SK-N-SH treated with all-trans-retinoic acid at 6 μM for 48 hours (cell line): Measurements from ENCODE around the gene SMIM20.

Experiments
- ATAC-seq: fragments of 200-7000 bp; cut with Tn5 transposase; 3 replicates; pipeline ENCODE4 v1.9.1; 2020; ENCODE audit warnings: mild to moderate bottlenecking, moderate library complexity
- ARNTL ChIP-seq: fragments of 450-650 bp; formaldehyde crosslinking; IDR thresholded peaks from 2 replicates; pipeline ENCODE4 v1.5.0; 2020; ENCODE audit warnings: low read depth, mild to moderate bottlenecking, moderate library complexity, borderline replicate concordance
- CREB5 ChIP-seq: fragments of 250-450 bp; sonication (Bioruptor Pico); IDR thresholded peaks from 2 replicates; pipeline ENCODE4 v1.5.1; 2020; ENCODE audit warnings: low read depth, mild to moderate bottlenecking, moderate library complexity
- CSDC2 ChIP-seq: fragments of 250-450 bp; sonication (Bioruptor Pico); IDR thresholded peaks from 2 replicates; pipeline ENCODE4 v1.5.0; 2020; ENCODE audit warnings: mild to moderate bottlenecking, moderate library complexity
- CSRNP3 ChIP-seq: fragments of 250-450 bp; sonication (Bioruptor Pico); IDR thresholded peaks from 2 replicates; pipeline ENCODE4 v1.5.1; 2021; ENCODE audit warnings: mild to moderate bottlenecking, moderate library complexity
- ESRRG ChIP-seq: fragments of 250-450 bp; sonication (Bioruptor Pico); IDR thresholded peaks from 2 replicates; pipeline ENCODE4 v1.6.1; 2021; ENCODE audit warnings: mild to moderate bottlenecking
- GLIS3 ChIP-seq: fragments of 250-450 bp; sonication (Bioruptor Pico); IDR thresholded peaks from 2 replicates; pipeline ENCODE4 v1.5.0; 2020; ENCODE audit warnings: mild to moderate bottlenecking, moderate library complexity
- ISL1 ChIP-seq: fragments of 250-450 bp; sonication (Bioruptor Pico); IDR thresholded peaks from 2 replicates; pipeline ENCODE4 v2.1.2; 2022; ENCODE audit warnings: mild to moderate bottlenecking, moderate library complexity
- OSR1 ChIP-seq: fragments of 250-450 bp; sonication (Bioruptor Pico); IDR thresholded peaks from 2 replicates; pipeline ENCODE4 v1.8.0; 2022; ENCODE audit warnings: moderate library complexity, mild to moderate bottlenecking, inconsistent platforms
- PATZ1 ChIP-seq: fragments of 250-450 bp; sonication (Bioruptor Pico); IDR thresholded peaks from 2 replicates; pipeline ENCODE4 v1.8.0; 2020; ENCODE audit warnings: mild to moderate bottlenecking, moderate library complexity, borderline replicate concordance
- POU6F1 ChIP-seq: fragments of 250-450 bp; sonication (Bioruptor Pico); IDR thresholded peaks from 2 replicates; pipeline ENCODE4 v1.8.0; 2021; ENCODE audit warnings: low read depth, mild to moderate bottlenecking, moderate library complexity, borderline replicate concordance
- PPARA ChIP-seq: fragments of 250-450 bp; sonication (Bioruptor Pico); IDR thresholded peaks from 2 replicates; pipeline ENCODE4 v1.5.0; 2020; ENCODE audit warnings: mild to moderate bottlenecking, borderline replicate concordance
- RARB ChIP-seq: fragments of 250-450 bp; sonication (Bioruptor Pico); IDR thresholded peaks from 2 replicates; pipeline ENCODE4 v1.8.0; 2021; ENCODE audit warnings: mild to moderate bottlenecking, moderate library complexity
- SNAI2 ChIP-seq: fragments of 250-450 bp; sonication (Bioruptor Pico); IDR thresholded peaks from 2 replicates; pipeline ENCODE4 v1.5.0; 2020; ENCODE audit warnings: mild to moderate bottlenecking, moderate library complexity
- TCF4 ChIP-seq: fragments of 250-450 bp; sonication (Bioruptor Pico); IDR thresholded peaks from 2 replicates; pipeline ENCODE4 v1.8.0; 2021; ENCODE audit warnings: mild to moderate bottlenecking, moderate library complexity, borderline replicate concordance
- TOX ChIP-seq: fragments of 250-450 bp; sonication (Bioruptor Pico); IDR thresholded peaks from 2 replicates; pipeline ENCODE4 v1.8.0; 2021; ENCODE audit warnings: mild to moderate bottlenecking, moderate library complexity, borderline replicate concordance
- TSHZ2 ChIP-seq: fragments of 250-450 bp; sonication (Bioruptor Pico); IDR thresholded peaks from 2 replicates; pipeline ENCODE4 v1.5.0; 2020; ENCODE audit warnings: mild to moderate bottlenecking, moderate library complexity
- ZC3H10 ChIP-seq: fragments of 250-450 bp; sonication (Bioruptor Pico); IDR thresholded peaks from 2 replicates; pipeline ENCODE4 v1.5.1; 2021; ENCODE audit warnings: mild to moderate bottlenecking, moderate library complexity
- ZFP3 ChIP-seq: fragments of 250-450 bp; sonication (Bioruptor Pico); IDR thresholded peaks from 2 replicates; pipeline ENCODE4 v1.5.0; 2020; ENCODE audit warnings: mild to moderate bottlenecking, moderate library complexity
- ZFP30 ChIP-seq: fragments of 450-650 bp; formaldehyde crosslinking; IDR thresholded peaks from 2 replicates; pipeline ENCODE4 v1.5.0; 2022; ENCODE audit warnings: mild to moderate bottlenecking, moderate library complexity
- ZNF565 ChIP-seq: fragments of 450-650 bp; formaldehyde crosslinking; conservative IDR thresholded peaks from 2 replicates; pipeline ENCODE4 v1.5.0; 2020; ENCODE audit warnings: low read depth, mild to moderate bottlenecking, moderate library complexity
- ZNF8 ChIP-seq: fragments of 450-650 bp; formaldehyde crosslinking; IDR thresholded peaks from 2 replicates; pipeline ENCODE4 v1.5.0; 2020; ENCODE audit warnings: mild to moderate bottlenecking, moderate library complexity

SMIM20 gene

GRCh38 chr4:25874655-25875054, 39.4 kb upstream of the SMIM20 start:
- ATAC-seq, result no peak
- TF ChIP-seq ZNF565 (CRISPR knock-in tag), result no peak

GRCh38 chr4:25875281-25875745, 38.7 kb upstream of the SMIM20 start:
- ATAC-seq, result no peak
- TF ChIP-seq ZNF565 (CRISPR knock-in tag) (no peak), OSR1 (CRISPR knock-in tag) (no peak), GLIS3 (CRISPR knock-in tag) (no peak), RARB (CRISPR knock-in tag) (no peak), PATZ1 (no peak), ZFP30 (CRISPR knock-in tag) (no peak), CSDC2 (CRISPR knock-in tag) (no peak), ESRRG (CRISPR knock-in tag) (no peak), PPARA (CRISPR knock-in tag) (no peak), TSHZ2 (no peak), TCF4 (no peak), ARNTL (CRISPR knock-in tag) (no peak), ISL1 (CRISPR knock-in tag) (no peak), TOX (CRISPR knock-in tag) (no peak), ZNF8 (CRISPR knock-in tag) (no peak), CREB5 (CRISPR knock-in tag) (no peak), SNAI2 (CRISPR knock-in tag) (no peak), POU6F1 (CRISPR knock-in tag) (no peak), CSRNP3 (CRISPR knock-in tag) (no peak), ZC3H10 (CRISPR knock-in tag) (no peak)

GRCh38 chr4:25878676-25879075, 35.3 kb upstream of the SMIM20 start:
- no peak for ATAC-seq
- TF ChIP-seq PATZ1 (no peak), ZFP3 (CRISPR knock-in tag) (no peak), ZNF565 (CRISPR knock-in tag) (no peak), CREB5 (CRISPR knock-in tag) (no peak), POU6F1 (CRISPR knock-in tag) (no peak), ARNTL (CRISPR knock-in tag) (no peak), CSDC2 (CRISPR knock-in tag) (no peak), SNAI2 (CRISPR knock-in tag) (no peak)
